RPMI8226 (cell line): ENCODE results near the gene NLGN1.
A peak's percentile ranks its signal among the peaks of the same experiment; 100 is the strongest.

Experiments
- DNase-seq: peaks from one replicate; pipeline ENCODE4 v3.0.0-alpha.2; 2015

The NLGN1 gene

GRCh38 chr3:173921732-173922131, 524.2 kb downstream of the NLGN1 start:
- peak; percentile 37 for DNase-seq

- DNase-seq: no peak
These were observed 525.7 kb downstream of the NLGN1 start for GRCh38 chr3:173923204-173923603.

GRCh38 chr3:173930251-173930650, 532.7 kb downstream of the NLGN1 start:
- no peak for DNase-seq

GRCh38 chr3:173932624-173933023, 535.1 kb downstream of the NLGN1 start:
- DNase-seq: peak; percentile 91

GRCh38 chr3:173933113-173933512, 535.6 kb downstream of the NLGN1 start:
- no peak for DNase-seq

- no peak for DNase-seq
These were observed 538.8 kb downstream of the NLGN1 start for GRCh38 chr3:173936316-173936715.

- peak; percentile 47 for DNase-seq
These were observed 540.6 kb downstream of the NLGN1 start for GRCh38 chr3:173938159-173938558.

- DNase-seq: no peak
These were observed 541.1 kb downstream of the NLGN1 start for GRCh38 chr3:173938616-173939015.

GRCh38 chr3:173939331-173939730, 541.8 kb downstream of the NLGN1 start:
- DNase-seq: no peak

- DNase-seq: no peak
These were observed 545.7 kb downstream of the NLGN1 start for GRCh38 chr3:173943264-173943663.

GRCh38 chr3:173945170-173945569, 547.6 kb downstream of the NLGN1 start:
- DNase-seq: no peak

- DNase-seq: no peak
These were observed 548.3 kb downstream of the NLGN1 start for GRCh38 chr3:173945806-173946205.

GRCh38 chr3:173954647-173955046, 557.1 kb downstream of the NLGN1 start:
- DNase-seq: no peak

GRCh38 chr3:173957646-173958045, 560.1 kb downstream of the NLGN1 start:
- DNase-seq: no peak

- DNase-seq: no peak
These were observed 561.3 kb downstream of the NLGN1 start for GRCh38 chr3:173958805-173959204.

GRCh38 chr3:173970281-173970680, 572.7 kb downstream of the NLGN1 start:
- DNase-seq: no peak

GRCh38 chr3:173976281-173976680, 578.7 kb downstream of the NLGN1 start:
- DNase-seq: peak; percentile 59

GRCh38 chr3:173977747-173978146, 580.2 kb downstream of the NLGN1 start:
- no peak for DNase-seq

- DNase-seq: no peak
These were observed 585.8 kb downstream of the NLGN1 start for GRCh38 chr3:173983343-173983742.

GRCh38 chr3:173986861-173987410, 589.4 kb downstream of the NLGN1 start:
- no peak for DNase-seq

GRCh38 chr3:173988909-173989308, 591.4 kb downstream of the NLGN1 start:
- no peak for DNase-seq

GRCh38 chr3:173992416-173992815, 594.9 kb downstream of the NLGN1 start:
- no peak for DNase-seq

GRCh38 chr3:173993299-173993698, 595.8 kb downstream of the NLGN1 start:
- DNase-seq: peak; percentile 20

GRCh38 chr3:174000675-174001074, 603.1 kb downstream of the NLGN1 start:
- no peak for DNase-seq

- peak; percentile 60 for DNase-seq
These were observed 605.0 kb downstream of the NLGN1 start for GRCh38 chr3:174002543-174002942.

- DNase-seq: no peak
These were observed 613.4 kb downstream of the NLGN1 start for GRCh38 chr3:174010907-174011306.
